GM18951 (cell line): ENCODE results near the gene HOMER2.

Source experiments
- POLR2A ChIP-seq: IDR thresholded peaks from 4 replicates; pipeline ENCODE4 v1.6.1; 2011; ENCODE audit warnings: mild to moderate bottlenecking; ENCODE audit not compliant: insufficient read length, insufficient read depth; ENCODE audit errors: extremely low read depth
- in situ Hi-C: fragments of 300-500 bp; cut with MboI; formaldehyde crosslinking; loops from one replicate; pipeline ENCODE4 v1.12.0; 2022; ENCODE audit warnings: low sequenced_read_pairs, mixed read lengths, inconsistent platforms; ENCODE audit not compliant: unreplicated experiment

The HOMER2 gene

GRCh38 chr15:82803793-82804574 is 148.5 kb downstream of the HOMER2 start:
- in situ Hi-C loops, result no loop called here
- TF ChIP-seq POLR2A, result no peak

GRCh38 chr15:82802497-82802896 is 150.0 kb downstream of the HOMER2 start:
- TF ChIP-seq POLR2A, result no peak
- in situ Hi-C loops, result no loop called here

GRCh38 chr15:82799183-82799841 is 153.2 kb downstream of the HOMER2 start:
- in situ Hi-C loops, result no loop called here
- TF ChIP-seq POLR2A, result no peak
